H9 (cell line): ENCODE results near the gene CLIC3. TPM values are rescaled to one million over a fixed set of nuclear protein-coding genes. Genes with fewer than 3 reads are reported as not detected.

Experiments
- DNase-seq: peaks from one replicate; pipeline ENCODE4 v3.0.0-alpha.2; 2017
- H2AFZ ChIP-seq: one replicate; pipeline ENCODE4 v1.6.1; 2013; ENCODE audit warnings: mild to moderate bottlenecking, low read length, control low read depth, moderate library complexity
- H2AK5ac ChIP-seq: 2 replicates; pipeline ENCODE4 v1.6.1; 2013; ENCODE audit warnings: low read length, control low read depth, mixed read lengths; ENCODE audit not compliant: insufficient read length
- H2BK120ac ChIP-seq: one replicate; pipeline ENCODE4 v1.6.1; 2013; ENCODE audit warnings: low read depth, mild to moderate bottlenecking, low read length, control low read depth, inconsistent platforms; ENCODE audit not compliant: poor library complexity, severe bottlenecking
- H2BK12ac ChIP-seq: 2 replicates; pipeline ENCODE4 v1.6.1; 2013; ENCODE audit warnings: low read length, control low read depth, mixed read lengths, low read depth; ENCODE audit not compliant: insufficient read length
- H2BK15ac ChIP-seq: 2 replicates; pipeline ENCODE4 v1.6.1; 2013; ENCODE audit warnings: low read depth, low read length, control low read depth
- H2BK20ac ChIP-seq: one replicate; pipeline ENCODE4 v1.6.1; 2013; ENCODE audit warnings: low read depth, mild to moderate bottlenecking, low read length, control low read depth, inconsistent platforms; ENCODE audit not compliant: poor library complexity, severe bottlenecking
- H2BK5ac ChIP-seq: 2 replicates; pipeline ENCODE4 v1.6.1; 2013; ENCODE audit warnings: low read length, control low read depth, mixed read lengths; ENCODE audit not compliant: insufficient read length
- H3K14ac ChIP-seq: 2 replicates; pipeline ENCODE4 v1.6.1; 2013; ENCODE audit warnings: low read length, control low read depth; ENCODE audit not compliant: insufficient read depth
- H3K18ac ChIP-seq: 2 replicates; pipeline ENCODE4 v1.6.1; 2013; ENCODE audit warnings: low read depth, mild to moderate bottlenecking, mixed read lengths, low read length, control low read depth; ENCODE audit not compliant: insufficient read length
- H3K23ac ChIP-seq: 2 replicates; pipeline ENCODE4 v1.6.1; 2013; ENCODE audit warnings: low read length, control low read depth, mixed read lengths, low read depth; ENCODE audit not compliant: insufficient read length
- H3K23me2 ChIP-seq: 2 replicates; pipeline ENCODE4 v1.6.1; 2013; ENCODE audit warnings: low read depth, mild to moderate bottlenecking, mixed read lengths, low read length, control low read depth; ENCODE audit not compliant: insufficient read length, poor library complexity, severe bottlenecking
- H3K27ac ChIP-seq: 2 replicates; pipeline ENCODE4 v1.5.1; 2013; ENCODE audit warnings: low read length, control low read depth, mixed read lengths, low read depth; ENCODE audit not compliant: insufficient read length
- H3K27me3 ChIP-seq: 2 replicates; pipeline ENCODE4 v1.6.1; 2013; ENCODE audit warnings: low read length, control low read depth, inconsistent platforms; ENCODE audit not compliant: insufficient read depth
- H3K4ac ChIP-seq: 2 replicates; pipeline ENCODE4 v1.6.1; 2013; ENCODE audit warnings: low read depth, mild to moderate bottlenecking, control low read depth, inconsistent platforms, low read length, moderate library complexity
- H3K4me1 ChIP-seq: 2 replicates; pipeline ENCODE4 v1.6.1; 2013; ENCODE audit warnings: low read length, control low read depth, inconsistent platforms; ENCODE audit not compliant: insufficient read depth
- H3K4me2 ChIP-seq: 2 replicates; pipeline ENCODE4 v1.6.1; 2013; ENCODE audit warnings: low read length, control low read depth, mixed read lengths; ENCODE audit not compliant: insufficient read length, insufficient read depth
- H3K56ac ChIP-seq: 2 replicates; pipeline ENCODE4 v1.6.1; 2013; ENCODE audit warnings: low read depth, mild to moderate bottlenecking, mixed read lengths, low read length, control low read depth; ENCODE audit not compliant: insufficient read length
- H3K79me1 ChIP-seq: 2 replicates; pipeline ENCODE4 v1.6.1; 2013; ENCODE audit warnings: low read depth, mild to moderate bottlenecking, moderate library complexity, low read length, control low read depth, inconsistent platforms; ENCODE audit not compliant: insufficient read depth, poor library complexity, severe bottlenecking
- H3K79me2 ChIP-seq: 2 replicates; pipeline ENCODE4 v1.6.1; 2013; ENCODE audit warnings: low read length, control low read depth, inconsistent platforms; ENCODE audit not compliant: insufficient read depth
- H3K9ac ChIP-seq: 2 replicates; pipeline ENCODE4 v1.6.1; 2013; ENCODE audit warnings: low read length, control low read depth, mixed read lengths; ENCODE audit not compliant: insufficient read length; ENCODE audit errors: extremely low read depth
- H3K9me3 ChIP-seq: one replicate; pipeline ENCODE4 v1.6.1; 2013; ENCODE audit warnings: low read depth, low read length, inconsistent platforms; ENCODE audit not compliant: control insufficient read depth
- H3T11ph ChIP-seq: one replicate; pipeline ENCODE4 v1.6.1; 2013; ENCODE audit warnings: mild to moderate bottlenecking, low read length, control low read depth, inconsistent platforms
- H4K20me1 ChIP-seq: one replicate; pipeline ENCODE4 v1.6.1; 2013; ENCODE audit not compliant: control insufficient read depth, insufficient read length, insufficient read depth
- H4K5ac ChIP-seq: 2 replicates; pipeline ENCODE4 v1.6.1; 2013; ENCODE audit warnings: low read depth, mild to moderate bottlenecking, mixed read lengths, low read length, control low read depth; ENCODE audit not compliant: insufficient read length
- H4K8ac ChIP-seq: replicated peaks from 2 replicates; pipeline ENCODE4 v1.6.1; 2013; ENCODE audit warnings: low read length, control low read depth, mixed read lengths, low read depth; ENCODE audit not compliant: insufficient read length
- H4K91ac ChIP-seq: 2 replicates; pipeline ENCODE4 v1.6.1; 2013; ENCODE audit warnings: low read depth, mild to moderate bottlenecking, moderate library complexity, mixed read lengths, low read length, control low read depth; ENCODE audit not compliant: insufficient read length
- H3K27ac Mint-ChIP-seq, 3 experiments: 2 replicates in 2 of 3; 3 replicates in 1 of 3; pipeline ENCODE4 v1.8.0; 2020 to 2021; ENCODE audit warnings: mixed read lengths in 3 of 3, mild to moderate bottlenecking in 1 of 3, moderate library complexity in 1 of 3
- H3K27me3 Mint-ChIP-seq: 2 replicates; pipeline ENCODE4 v1.8.0; 2021; ENCODE audit warnings: low read depth, mild to moderate bottlenecking, moderate library complexity, mixed read lengths
- H3K36me3 Mint-ChIP-seq, 3 experiments: 2 replicates in 2 of 3; 3 replicates in 1 of 3; pipeline ENCODE4 v1.8.0; 2020 to 2021; ENCODE audit warnings: low read depth in 3 of 3, mixed read lengths in 3 of 3; ENCODE audit not compliant: insufficient read depth in 1 of 3
- H3K4me1 Mint-ChIP-seq, 2 experiments: 2 replicates each; pipeline ENCODE4 v1.8.0; 2020; ENCODE audit warnings: mixed read lengths in 2 of 2
- H3K4me3 Mint-ChIP-seq, 2 experiments: 2 replicates in 1 of 2; 3 replicates in 1 of 2; pipeline ENCODE4 v1.8.0; 2020 to 2021; ENCODE audit warnings: mild to moderate bottlenecking in 2 of 2, mixed read lengths in 2 of 2, moderate library complexity in 1 of 2
- H3K9me3 Mint-ChIP-seq, 2 experiments: 2 replicates in 1 of 2; 3 replicates in 1 of 2; pipeline ENCODE4 v1.8.0; 2020; ENCODE audit warnings: mild to moderate bottlenecking in 2 of 2, mixed read lengths in 2 of 2, moderate library complexity in 1 of 2
- WGBS: extraction: QIAGEN DNeasy Blood & Tissue Kit; methylation state at CpG from one replicate; pipeline ENCODE4 v1.1.7; 2013; ENCODE audit warnings: missing lambda C conversion rate, low lambda C conversion rate, mixed read lengths; ENCODE audit not compliant: insufficient read length; ENCODE audit errors: extremely low coverage; 5-methylcytosine and 5-hydroxymethylcytosine counted together
- total RNA-seq: library from RNA; stranded (reverse); gene quantifications from 2 replicates; pipeline ENCODE4 v1.2.1, GENCODE V29; 2021
- TF ChIP-seq, protein P1 (sequence below): fragments of 200-600 bp; sonication (generic); conservative IDR thresholded peaks from 3 replicates; pipeline ENCODE4 v1.8.0; 2021; ENCODE audit warnings: antibody characterized with exemption, mild to moderate bottlenecking

CLIC3 gene
- total RNA-seq, 1 experiment from 2014 or later = 0.31 TPM

DNA sequence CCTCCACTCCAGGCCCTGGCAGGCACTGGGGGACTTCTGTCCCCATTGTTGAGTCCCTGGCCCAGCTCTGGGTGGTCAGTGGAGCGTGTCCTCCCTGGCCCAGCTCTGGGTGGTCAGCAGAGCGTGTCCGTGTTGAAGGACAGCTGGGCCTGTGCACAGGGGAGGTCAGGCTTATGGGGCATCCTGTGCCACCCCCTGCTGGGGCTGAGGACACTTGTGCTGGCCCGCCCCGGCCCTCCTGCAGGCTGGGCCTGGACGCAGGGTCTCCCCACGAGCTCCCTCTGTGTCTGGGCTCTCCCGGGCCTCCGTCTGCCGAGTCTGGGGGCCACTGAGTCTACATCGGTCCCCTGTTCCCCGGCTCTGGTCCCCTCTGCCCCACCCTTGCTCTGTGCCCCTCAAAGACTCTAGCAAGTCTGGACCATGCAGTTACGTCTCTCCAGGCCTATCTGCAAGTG, 11.5 kb upstream of the CLIC3 start:
- Mint-ChIP-seq H3K27me3 (peaks cover 8% of the 10 kb centered on the region), H3K4me1 (no peaks in the 10 kb centered on the region), H3K4me3 (no peak overlapping the region), H3K36me3 (peaks cover 5 to 6% (median 5%) of the 10 kb centered on the region in 3 experiments; a peak in 5 of 7 replicates), H3K27ac (no peak overlapping the region), H3K9me3 (peaks cover 16 to 19% of the 10 kb centered on the region in 2 experiments)
- Histone ChIP-seq H4K8ac (no peak overlapping the region), H3K23me2 (no peaks in the 10 kb centered on the region), H2AFZ (no peak overlapping the region), H2AK5ac (no peak overlapping the region), H4K20me1 (peaks cover 2% of the 10 kb centered on the region), H4K91ac (no peak overlapping the region), H2BK5ac (no peak overlapping the region), H3K23ac (no peak overlapping the region), H2BK12ac (no peak overlapping the region), H3K4me1 (no peaks in the 10 kb centered on the region), H3K27me3 (no peaks in the 10 kb centered on the region), H3K4me2 (no peak overlapping the region), H3K79me2 (no peaks in the 10 kb centered on the region), H3K9ac (no peak overlapping the region), H2BK120ac (no peak overlapping the region), H3K56ac (no peak overlapping the region), H4K5ac (no peak overlapping the region), H3K4ac (no peak overlapping the region), H3K27ac (no peak overlapping the region), H2BK20ac (no peak overlapping the region), H3T11ph (no peak overlapping the region), H3K79me1 (no peaks in the 10 kb centered on the region), H3K9me3 (no peaks in the 10 kb centered on the region), H3K14ac (no peak overlapping the region), H2BK15ac (no peak overlapping the region), H3K18ac (no peak overlapping the region)
- TF ChIP-seq, protein P1, sequence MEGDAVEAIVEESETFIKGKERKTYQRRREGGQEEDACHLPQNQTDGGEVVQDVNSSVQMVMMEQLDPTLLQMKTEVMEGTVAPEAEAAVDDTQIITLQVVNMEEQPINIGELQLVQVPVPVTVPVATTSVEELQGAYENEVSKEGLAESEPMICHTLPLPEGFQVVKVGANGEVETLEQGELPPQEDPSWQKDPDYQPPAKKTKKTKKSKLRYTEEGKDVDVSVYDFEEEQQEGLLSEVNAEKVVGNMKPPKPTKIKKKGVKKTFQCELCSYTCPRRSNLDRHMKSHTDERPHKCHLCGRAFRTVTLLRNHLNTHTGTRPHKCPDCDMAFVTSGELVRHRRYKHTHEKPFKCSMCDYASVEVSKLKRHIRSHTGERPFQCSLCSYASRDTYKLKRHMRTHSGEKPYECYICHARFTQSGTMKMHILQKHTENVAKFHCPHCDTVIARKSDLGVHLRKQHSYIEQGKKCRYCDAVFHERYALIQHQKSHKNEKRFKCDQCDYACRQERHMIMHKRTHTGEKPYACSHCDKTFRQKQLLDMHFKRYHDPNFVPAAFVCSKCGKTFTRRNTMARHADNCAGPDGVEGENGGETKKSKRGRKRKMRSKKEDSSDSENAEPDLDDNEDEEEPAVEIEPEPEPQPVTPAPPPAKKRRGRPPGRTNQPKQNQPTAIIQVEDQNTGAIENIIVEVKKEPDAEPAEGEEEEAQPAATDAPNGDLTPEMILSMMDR = no peak
- WGBS = no CpG with 5 or more reads among the region's 13 CpGs
- no peak for DNase-seq
